HCT116 (cell line): ENCODE results near the gene ZFHX2. TPM values are rescaled to one million over a fixed set of nuclear protein-coding genes. Genes with fewer than 3 reads are reported as not detected.
"Not testable (repeated sequence)": the region's sequence is repeated elsewhere in the genome, so short reads cannot be mapped to it uniquely, and the experiment has no call there.

Experiments
- ATAC-seq: fragments of 200-7000 bp; cut with Tn5 transposase; 2 replicates; pipeline ENCODE4 v1.9.1; 2020; ENCODE audit warnings: mild to moderate bottlenecking, moderate library complexity
- BruUV-seq: library from RNA; stranded (reverse); fragments of 400-500 nt; replicated peaks from 2 replicates; lab custom pipeline; 2021; lab: Mats Ljungman, UMichigan
- CTCF ChIA-PET: fragments of 300-600 bp; sonication (Branson Sonifier 250); formaldehyde crosslinking; loops from one replicate; lab custom pipeline; 2021; ENCODE audit warnings: antibody characterized with exemption; lab: Charles Lee
- POLR2A ChIA-PET: fragments of 300-600, 350-600 bp; sonication (Branson Sonifier 250); formaldehyde crosslinking; loops from one replicate; lab custom pipeline; 2021; ENCODE audit warnings: antibody characterized with exemption; lab: Charles Lee
- RAD21 ChIA-PET, 2 experiments: fragments of 300-600 bp; sonication (Branson Sonifier 250); formaldehyde crosslinking; loops; one replicate each; lab custom pipeline; 2023; ENCODE audit warnings: low total read pairs in 2 of 2; ENCODE audit not compliant: uncharacterized antibody in 2 of 2, unreplicated experiment in 2 of 2, low non-redundant PET in 1 of 2; lab: Charles Lee
- DNase-seq: peaks from one replicate; pipeline ENCODE4 v3.0.0-alpha.2; 2010; ENCODE audit warnings: low read depth, low spot score
- H2AFZ ChIP-seq: fragments of 200-600 bp; shearing (Covaris generic), sonication (generic); 2 replicates; pipeline ENCODE4 v1.6.1; 2017; ENCODE audit warnings: low read depth, mixed run types, mixed read lengths, antibody characterized with exemption, low read length; ENCODE audit not compliant: poor library complexity, severe bottlenecking
- H3K27ac ChIP-seq: 2 replicates; pipeline ENCODE4 v1.5.1; 2012; ENCODE audit warnings: low read depth, low read length
- H3K27me3 ChIP-seq: fragments of 200-600 bp; sonication (generic); 2 replicates; pipeline ENCODE4 v1.6.1; 2016; ENCODE audit warnings: mixed run types, low read length, mixed read lengths; ENCODE audit not compliant: insufficient read depth
- H3K36me3 ChIP-seq, 2 experiments: fragments of 200-500 bp in 1 of 2; fragments of 200-600 bp in 1 of 2; sonication (Bioruptor generic) in 1 of 2; sonication (generic) in 1 of 2; 2 replicates each; pipeline versions ENCODE4 v1.5.1 to v1.6.1; 2014 to 2016; ENCODE audit warnings: low read length in 2 of 2, inconsistent platforms in 1 of 2, mixed read lengths in 1 of 2, mixed run types in 1 of 2; ENCODE audit not compliant: insufficient read depth in 2 of 2, control insufficient read depth in 1 of 2
- H3K4me1 ChIP-seq, 2 experiments: fragments of 200-600 bp in 1 of 2; sonication (generic) in 1 of 2; 2 replicates each; pipeline versions ENCODE4 v1.5.1 to v1.6.1; 2012 to 2017; ENCODE audit warnings: low read length in 2 of 2, inconsistent platforms in 1 of 2, mild to moderate bottlenecking in 1 of 2, mixed read lengths in 1 of 2, mixed run types in 1 of 2, moderate library complexity in 1 of 2; ENCODE audit not compliant: insufficient read depth in 2 of 2, control insufficient read depth in 1 of 2
- H3K4me2 ChIP-seq: fragments of 200-600 bp; sonication (generic); 2 replicates; pipeline ENCODE4 v1.6.1; 2017; ENCODE audit warnings: mixed run types, low read length, mixed read lengths
- H3K4me3 ChIP-seq, 2 experiments: fragments of 200-600 bp in 1 of 2; sonication (generic) in 1 of 2; replicated peaks in 1 of 2; 2 replicates each; pipeline ENCODE4 v1.5.1; 2011 to 2016; ENCODE audit warnings: low read length in 2 of 2, control low read depth in 1 of 2, low read depth in 1 of 2, mild to moderate bottlenecking in 1 of 2, mixed read lengths in 1 of 2, mixed run types in 1 of 2
- H3K79me2 ChIP-seq: fragments of 200-600 bp; sonication (generic); 2 replicates; pipeline ENCODE4 v1.6.1; 2017; ENCODE audit warnings: mild to moderate bottlenecking, mixed run types, low read length, moderate library complexity, mixed read lengths; ENCODE audit not compliant: insufficient read depth
- H3K9ac ChIP-seq: fragments of 200-600 bp; sonication (generic); 2 replicates; pipeline ENCODE4 v1.6.1; 2016; ENCODE audit warnings: low read length, mixed read lengths
- H3K9me2 ChIP-seq: fragments of 200-600 bp; sonication (generic), shearing (Covaris generic); 2 replicates; pipeline ENCODE4 v1.6.1; 2017; ENCODE audit warnings: mixed run types, mild to moderate bottlenecking, moderate library complexity; ENCODE audit not compliant: insufficient read depth
- H3K9me3 ChIP-seq, 2 experiments: fragments of 200-500 bp in 1 of 2; fragments of 200-600 bp in 1 of 2; sonication (Bioruptor generic) in 1 of 2; sonication (generic) in 1 of 2; 2 replicates each; pipeline ENCODE4 v1.6.1; 2014 to 2017; ENCODE audit warnings: low read length in 2 of 2, mixed read lengths in 2 of 2, inconsistent platforms in 1 of 2, low read depth in 1 of 2, mild to moderate bottlenecking in 1 of 2, mixed run types in 1 of 2, moderate library complexity in 1 of 2; ENCODE audit not compliant: control insufficient read depth in 1 of 2, insufficient read depth in 1 of 2
- H4K20me1 ChIP-seq: fragments of 200-600 bp; sonication (generic), shearing (Covaris generic); 2 replicates; pipeline ENCODE4 v1.6.1; 2017; ENCODE audit warnings: mixed run types, mild to moderate bottlenecking, moderate library complexity; ENCODE audit not compliant: insufficient read depth
- ATF3 ChIP-seq: IDR thresholded peaks from 2 replicates; pipeline ENCODE4 v1.6.1; 2012
- CEBPB ChIP-seq: IDR thresholded peaks from 2 replicates; pipeline ENCODE4 v1.6.1; 2012; ENCODE audit warnings: low read depth
- EGR1 ChIP-seq: IDR thresholded peaks from 2 replicates; pipeline ENCODE4 v1.6.1; 2012; ENCODE audit warnings: low read depth
- EZH2 ChIP-seq: fragments of 200-600 bp; sonication (generic); IDR thresholded peaks from 2 replicates; pipeline ENCODE4 v1.6.1; 2017; ENCODE audit warnings: antibody characterized with exemption, mixed run types
- FOSL1 ChIP-seq: IDR thresholded peaks from 2 replicates; pipeline ENCODE4 v1.6.1; 2012; ENCODE audit warnings: low read depth
- MAX ChIP-seq: IDR thresholded peaks from 2 replicates; pipeline ENCODE4 v1.6.1; 2012
- SRF ChIP-seq: IDR thresholded peaks from 2 replicates; pipeline ENCODE4 v1.6.1; 2012; ENCODE audit warnings: low read depth
- ZFX ChIP-seq: fragments of 450-650 bp; IDR thresholded peaks from 2 replicates; pipeline ENCODE4 v1.6.1; 2017
- intact Hi-C: fragments of 100-400 bp; cut with micrococcal nuclease; formaldehyde crosslinking; loops from 2 replicates; pipeline ENCODE4 v1.10.0; 2022
- total RNA-seq: library from RNA; stranded (reverse); gene quantifications from one replicate; pipeline ENCODE4 v1.2.1, GENCODE V29; 2021; ENCODE audit not compliant: unreplicated experiment

Gene ZFHX2
- total RNA-seq, 1 experiment from 2014 or later = 3.6 TPM

GRCh38 chr14:23600322-23600707 is 48.8 kb upstream of the ZFHX2 start:
- RAD21 ChIA-PET = no interaction called here
- no peak overlapping the region for H3K9ac ChIP-seq

GRCh38 chr14:23594191-23594590 is 42.6 kb upstream of the ZFHX2 start:
- H3K27me3 ChIP-seq, H3K9me2 ChIP-seq, H3K27ac ChIP-seq, BruUV-seq, POLR2A ChIA-PET, H3K79me2 ChIP-seq, DNase-seq, CTCF ChIA-PET, ATAC-seq, H3K36me3 ChIP-seq, H3K4me1 ChIP-seq, H3K4me3 ChIP-seq, H2AFZ ChIP-seq, H3K9me3 ChIP-seq, intact Hi-C loops, H4K20me1 ChIP-seq, H3K4me2 ChIP-seq, H3K9ac ChIP-seq, RAD21 ChIA-PET: not testable (repeated sequence)

More at GRCh38 chr14:23600322-23600707, 48.8 kb upstream of the ZFHX2 start:
- DNase-seq (no peak), ATAC-seq (no peak)
- no TSS peak for BruUV-seq
- no peaks in the 10 kb centered on the region for H3K9me3 ChIP-seq
- TF ChIP-seq FOSL1 = no peak
- TF ChIP-seq EGR1 = no peak
- no peak for TF ChIP-seq ZFX
- no peak for TF ChIP-seq MAX
- TF ChIP-seq CEBPB = no peak
- TF ChIP-seq SRF = no peak
- TF ChIP-seq ATF3 = no peak
- TF ChIP-seq EZH2 = no peak
- H3K27me3 ChIP-seq = no peaks in the 10 kb centered on the region
- H3K4me2 ChIP-seq = no peak overlapping the region
- no peak overlapping the region for H2AFZ ChIP-seq
- H4K20me1 ChIP-seq = no peaks in the 10 kb centered on the region
- H3K27ac ChIP-seq = no peak overlapping the region
- intact Hi-C loops = no loop called here
- no peaks in the 10 kb centered on the region for H3K79me2 ChIP-seq
- ChIA-PET POLR2A (no interaction called here), CTCF (interaction anchor here (1.7 kb wide), 1 partner anchor 11 kb away, joined by 8 read pairs; no protein-coding TSS in a partner anchor)
- no peak overlapping the region for H3K4me3 ChIP-seq
- H3K4me1 ChIP-seq = peaks cover 0 to 6% of the 10 kb centered on the region in 2 experiments; a peak in 1 of 4 replicates
- H3K9me2 ChIP-seq = no peaks in the 10 kb centered on the region
- H3K36me3 ChIP-seq = no peaks in the 10 kb centered on the region
